OCI-LY1 (cell line): ENCODE data around the gene FAF1.

Source experiments
- EZH2 ChIP-seq: fragments of 200-600 bp; sonication (generic), shearing (Covaris generic); IDR thresholded peaks from 2 replicates; pipeline ENCODE4 v1.8.0; 2017; ENCODE audit warnings: borderline replicate concordance, mixed run types, mild to moderate bottlenecking, antibody characterized with exemption, low read length, moderate library complexity, mixed read lengths
- TF ChIP-seq, protein P1 (sequence below): fragments of 200-600 bp; sonication (generic), shearing (Covaris generic); IDR thresholded peaks from 2 replicates; pipeline ENCODE4 v1.5.1; 2017; ENCODE audit warnings: mild to moderate bottlenecking, antibody characterized with exemption, low read length, moderate library complexity, mixed read lengths

DNA sequence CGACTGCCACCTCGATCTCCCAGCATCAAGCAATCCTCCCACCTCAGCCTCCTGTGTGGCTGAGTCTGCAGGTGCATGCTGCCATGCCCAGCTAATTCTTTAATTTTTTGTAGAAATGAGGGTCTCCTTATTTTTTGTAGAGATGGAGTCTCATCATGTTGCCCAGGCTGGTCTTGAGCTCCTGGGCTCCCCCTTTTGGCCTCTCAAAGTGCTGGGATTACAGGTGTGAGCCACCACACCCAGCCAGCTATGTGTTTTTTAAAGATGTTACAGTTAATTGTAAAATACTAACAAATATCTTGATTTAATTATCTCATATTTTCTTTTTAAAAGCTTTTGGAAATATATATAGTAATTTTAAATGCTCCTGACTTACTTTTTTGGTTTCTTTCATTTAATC is 355.5 kb downstream of the FAF1 start:
- TF ChIP-seq, protein P1, sequence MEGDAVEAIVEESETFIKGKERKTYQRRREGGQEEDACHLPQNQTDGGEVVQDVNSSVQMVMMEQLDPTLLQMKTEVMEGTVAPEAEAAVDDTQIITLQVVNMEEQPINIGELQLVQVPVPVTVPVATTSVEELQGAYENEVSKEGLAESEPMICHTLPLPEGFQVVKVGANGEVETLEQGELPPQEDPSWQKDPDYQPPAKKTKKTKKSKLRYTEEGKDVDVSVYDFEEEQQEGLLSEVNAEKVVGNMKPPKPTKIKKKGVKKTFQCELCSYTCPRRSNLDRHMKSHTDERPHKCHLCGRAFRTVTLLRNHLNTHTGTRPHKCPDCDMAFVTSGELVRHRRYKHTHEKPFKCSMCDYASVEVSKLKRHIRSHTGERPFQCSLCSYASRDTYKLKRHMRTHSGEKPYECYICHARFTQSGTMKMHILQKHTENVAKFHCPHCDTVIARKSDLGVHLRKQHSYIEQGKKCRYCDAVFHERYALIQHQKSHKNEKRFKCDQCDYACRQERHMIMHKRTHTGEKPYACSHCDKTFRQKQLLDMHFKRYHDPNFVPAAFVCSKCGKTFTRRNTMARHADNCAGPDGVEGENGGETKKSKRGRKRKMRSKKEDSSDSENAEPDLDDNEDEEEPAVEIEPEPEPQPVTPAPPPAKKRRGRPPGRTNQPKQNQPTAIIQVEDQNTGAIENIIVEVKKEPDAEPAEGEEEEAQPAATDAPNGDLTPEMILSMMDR, result no peak
- no peak for TF ChIP-seq EZH2
